ENCODE measurements around the gene NEURL1B.

The NEURL1B gene

DNA sequence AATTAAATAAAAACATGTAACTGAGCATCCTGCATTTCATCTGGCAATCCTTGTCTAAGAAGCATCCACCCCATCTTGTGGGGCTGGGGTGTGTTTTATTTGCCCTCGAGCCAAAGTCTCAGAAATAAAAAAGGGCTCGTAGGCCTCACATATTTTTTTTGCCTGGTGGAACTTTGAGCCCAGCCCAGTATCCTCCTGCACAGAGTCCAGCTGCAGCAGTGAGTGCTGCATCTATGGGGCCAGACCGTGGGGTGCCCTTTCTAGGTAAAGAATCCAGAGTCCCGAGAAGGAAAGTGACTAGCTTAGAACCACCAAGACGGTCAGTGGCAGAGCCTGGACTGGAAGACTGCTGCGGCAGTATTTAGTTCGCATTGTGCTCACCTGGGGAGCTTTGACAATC lies 33.1 kb downstream of the NEURL1B start:
- Histone ChIP-seq H3K4me1 (ENCODE audit: control insufficient read depth, insufficient read depth, low read length) (no peaks in the 10 kb centered on the region), H3K27ac (ENCODE audit: extremely low read depth, low read depth, low read length) (no peak overlapping the region), H3K9me3 (ENCODE audit: control insufficient read depth, insufficient read depth, low read depth, low read length) (no peaks in the 10 kb centered on the region), H3K36me3 (ENCODE audit: control insufficient read depth in 2 of 2, insufficient read depth in 1 of 2, low read length in 2 of 2) (no peaks in the 10 kb centered on the region), H3K4me3 (ENCODE audit: low read depth, low read length) (no peak overlapping the region)
- ChIA-PET POLR2A (no interaction called here), CTCF (no interaction called here)
- TF ChIP-seq, protein P1, sequence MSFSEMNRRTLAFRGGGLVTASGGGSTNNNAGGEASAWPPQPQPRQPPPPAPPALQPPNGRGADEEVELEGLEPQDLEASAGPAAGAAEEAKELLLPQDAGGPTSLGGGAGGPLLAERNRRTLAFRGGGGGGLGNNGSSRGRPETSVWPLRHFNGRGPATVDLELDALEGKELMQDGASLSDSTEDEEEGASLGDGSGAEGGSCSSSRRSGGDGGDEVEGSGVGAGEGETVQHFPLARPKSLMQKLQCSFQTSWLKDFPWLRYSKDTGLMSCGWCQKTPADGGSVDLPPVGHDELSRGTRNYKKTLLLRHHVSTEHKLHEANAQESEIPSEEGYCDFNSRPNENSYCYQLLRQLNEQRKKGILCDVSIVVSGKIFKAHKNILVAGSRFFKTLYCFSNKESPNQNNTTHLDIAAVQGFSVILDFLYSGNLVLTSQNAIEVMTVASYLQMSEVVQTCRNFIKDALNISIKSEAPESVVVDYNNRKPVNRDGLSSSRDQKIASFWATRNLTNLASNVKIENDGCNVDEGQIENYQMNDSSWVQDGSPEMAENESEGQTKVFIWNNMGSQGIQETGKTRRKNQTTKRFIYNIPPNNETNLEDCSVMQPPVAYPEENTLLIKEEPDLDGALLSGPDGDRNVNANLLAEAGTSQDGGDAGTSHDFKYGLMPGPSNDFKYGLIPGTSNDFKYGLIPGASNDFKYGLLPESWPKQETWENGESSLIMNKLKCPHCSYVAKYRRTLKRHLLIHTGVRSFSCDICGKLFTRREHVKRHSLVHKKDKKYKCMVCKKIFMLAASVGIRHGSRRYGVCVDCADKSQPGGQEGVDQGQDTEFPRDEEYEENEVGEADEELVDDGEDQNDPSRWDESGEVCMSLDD (tag by site-specific recombination; IDR thresholded peaks at IDR 0.05), result no peak
- TF ChIP-seq GLIS2 (tag by site-specific recombination; IDR thresholded peaks at IDR 0.05), result no peak
- TF ChIP-seq YY1 (tag by site-specific recombination; IDR thresholded peaks at IDR 0.05), result no peak
- no peak for TF ChIP-seq ZEB2 (tag by site-specific recombination; IDR thresholded peaks at IDR 0.05)
- no peak for TF ChIP-seq ZNF621 (tag by site-specific recombination; IDR thresholded peaks at IDR 0.05)
- TF ChIP-seq ZNF521 (tag by site-specific recombination; IDR thresholded peaks at IDR 0.05), result no peak
- TF ChIP-seq ZNF223 (tag by site-specific recombination; IDR thresholded peaks at IDR 0.05), result no peak
- TF ChIP-seq, protein P2, sequence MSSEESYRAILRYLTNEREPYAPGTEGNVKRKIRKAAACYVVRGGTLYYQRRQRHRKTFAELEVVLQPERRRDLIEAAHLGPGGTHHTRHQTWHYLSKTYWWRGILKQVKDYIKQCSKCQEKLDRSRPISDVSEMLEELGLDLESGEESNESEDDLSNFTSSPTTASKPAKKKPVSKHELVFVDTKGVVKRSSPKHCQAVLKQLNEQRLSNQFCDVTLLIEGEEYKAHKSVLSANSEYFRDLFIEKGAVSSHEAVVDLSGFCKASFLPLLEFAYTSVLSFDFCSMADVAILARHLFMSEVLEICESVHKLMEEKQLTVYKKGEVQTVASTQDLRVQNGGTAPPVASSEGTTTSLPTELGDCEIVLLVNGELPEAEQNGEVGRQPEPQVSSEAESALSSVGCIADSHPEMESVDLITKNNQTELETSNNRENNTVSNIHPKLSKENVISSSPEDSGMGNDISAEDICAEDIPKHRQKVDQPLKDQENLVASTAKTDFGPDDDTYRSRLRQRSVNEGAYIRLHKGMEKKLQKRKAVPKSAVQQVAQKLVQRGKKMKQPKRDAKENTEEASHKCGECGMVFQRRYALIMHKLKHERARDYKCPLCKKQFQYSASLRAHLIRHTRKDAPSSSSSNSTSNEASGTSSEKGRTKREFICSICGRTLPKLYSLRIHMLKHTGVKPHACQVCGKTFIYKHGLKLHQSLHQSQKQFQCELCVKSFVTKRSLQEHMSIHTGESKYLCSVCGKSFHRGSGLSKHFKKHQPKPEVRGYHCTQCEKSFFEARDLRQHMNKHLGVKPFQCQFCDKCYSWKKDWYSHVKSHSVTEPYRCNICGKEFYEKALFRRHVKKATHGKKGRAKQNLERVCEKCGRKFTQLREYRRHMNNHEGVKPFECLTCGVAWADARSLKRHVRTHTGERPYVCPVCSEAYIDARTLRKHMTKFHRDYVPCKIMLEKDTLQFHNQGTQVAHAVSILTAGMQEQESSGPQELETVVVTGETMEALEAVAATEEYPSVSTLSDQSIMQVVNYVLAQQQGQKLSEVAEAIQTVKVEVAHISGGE (tag by site-specific recombination; conservative IDR thresholded peaks at IDR 0.05; ENCODE audit: low read depth), result no peak
- no peak for TF ChIP-seq ZBTB1 (tag by site-specific recombination; IDR thresholded peaks at IDR 0.05)
- TF ChIP-seq SP2 (tag by site-specific recombination; IDR thresholded peaks at IDR 0.05), result no peak
- TF ChIP-seq ZNF341 (tag by site-specific recombination; IDR thresholded peaks at IDR 0.05; ENCODE audit: low read depth), result no peak
- TF ChIP-seq KLF16 (tag by site-specific recombination; IDR thresholded peaks at IDR 0.05), result no peak
- no peak for TF ChIP-seq YY2 (tag by site-specific recombination; IDR thresholded peaks at IDR 0.05)
- TF ChIP-seq ZNF366 (tag by site-specific recombination; conservative IDR thresholded peaks at IDR 0.05), result no peak
- no peak for TF ChIP-seq ZFHX2 (tag by site-specific recombination; conservative IDR thresholded peaks at IDR 0.05)
- TF ChIP-seq, protein P3, sequence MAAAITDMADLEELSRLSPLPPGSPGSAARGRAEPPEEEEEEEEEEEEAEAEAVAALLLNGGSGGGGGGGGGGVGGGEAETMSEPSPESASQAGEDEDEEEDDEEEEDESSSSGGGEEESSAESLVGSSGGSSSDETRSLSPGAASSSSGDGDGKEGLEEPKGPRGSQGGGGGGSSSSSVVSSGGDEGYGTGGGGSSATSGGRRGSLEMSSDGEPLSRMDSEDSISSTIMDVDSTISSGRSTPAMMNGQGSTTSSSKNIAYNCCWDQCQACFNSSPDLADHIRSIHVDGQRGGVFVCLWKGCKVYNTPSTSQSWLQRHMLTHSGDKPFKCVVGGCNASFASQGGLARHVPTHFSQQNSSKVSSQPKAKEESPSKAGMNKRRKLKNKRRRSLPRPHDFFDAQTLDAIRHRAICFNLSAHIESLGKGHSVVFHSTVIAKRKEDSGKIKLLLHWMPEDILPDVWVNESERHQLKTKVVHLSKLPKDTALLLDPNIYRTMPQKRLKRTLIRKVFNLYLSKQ (tag by site-specific recombination; IDR thresholded peaks at IDR 0.05; ENCODE audit: borderline replicate concordance), result no peak
- no peak for TF ChIP-seq ZNF670 (tag by site-specific recombination; IDR thresholded peaks at IDR 0.05; ENCODE audit: low read depth)
- TF ChIP-seq ZBTB17 (tag by site-specific recombination; IDR thresholded peaks at IDR 0.05), result no peak
- TF ChIP-seq RBAK (tag by site-specific recombination; IDR thresholded peaks at IDR 0.05), result no peak

DNA sequence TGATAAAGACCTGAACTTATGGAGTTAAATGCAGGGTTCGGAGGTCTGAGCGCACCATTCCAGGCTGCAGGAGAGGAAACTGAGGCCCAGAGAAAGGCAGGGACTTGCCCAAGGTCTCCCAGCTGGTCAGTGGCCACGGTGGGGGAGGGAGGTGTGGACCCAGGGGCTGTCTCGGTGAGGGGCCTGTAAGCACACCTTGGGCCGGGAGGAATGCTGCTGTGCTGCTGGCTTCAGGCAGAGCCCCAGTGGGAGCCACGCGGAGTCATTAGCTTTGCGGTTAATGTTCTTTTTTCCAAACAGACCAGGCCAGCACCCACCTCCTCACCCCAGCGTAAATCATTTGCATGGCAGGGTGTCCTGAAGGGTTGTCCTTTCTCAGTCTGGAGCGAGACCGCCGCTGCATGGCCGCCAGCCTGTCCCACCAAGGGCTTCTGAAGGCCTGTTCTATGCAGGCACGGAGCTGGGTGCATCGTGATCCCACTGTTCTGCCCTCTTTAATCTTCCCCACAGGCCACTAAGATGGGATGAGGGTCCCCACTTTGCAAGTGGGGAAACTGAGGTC lies 35.9 kb downstream of the NEURL1B start:
- no peaks in the 10 kb centered on the region for H3K9me3 ChIP-seq (ENCODE audit: control insufficient read depth, insufficient read depth, low read depth, low read length)
- ChIA-PET CTCF (no interaction called here), POLR2A (interaction anchor here (0.5 to 0.6 kb wide), 2 partner anchors 13 to 18 kb away, joined by 3 to 6 read pairs; no protein-coding TSS in a partner anchor)
- no peaks in the 10 kb centered on the region for H3K4me1 ChIP-seq (ENCODE audit: control insufficient read depth, insufficient read depth, low read length)
- no peak overlapping the region for H3K27ac ChIP-seq (ENCODE audit: extremely low read depth, low read depth, low read length)
- H3K36me3 ChIP-seq (ENCODE audit: control insufficient read depth in 2 of 2, insufficient read depth in 1 of 2, low read length in 2 of 2), result no peaks in the 10 kb centered on the region
- H3K4me3 ChIP-seq (ENCODE audit: low read depth, low read length), result no peak overlapping the region
- TF ChIP-seq ZNF791 (tag by site-specific recombination; IDR thresholded peaks at IDR 0.05) (no peak), ZNF48 (tag by site-specific recombination; IDR thresholded peaks at IDR 0.05) (no peak), ZIC2 (tag by site-specific recombination; IDR thresholded peaks at IDR 0.05) (peak; percentile 94), ZNF155 (tag by site-specific recombination; IDR thresholded peaks at IDR 0.05) (no peak), ZNF248 (tag by site-specific recombination; IDR thresholded peaks at IDR 0.05) (no peak), ZNF239 (tag by site-specific recombination; IDR thresholded peaks at IDR 0.05) (no peak), GLIS1 (tag by site-specific recombination; IDR thresholded peaks at IDR 0.05) (0 out of 2 replicates have a peak, but pooled peaks have one; percentile 14), ZFHX2 (tag by site-specific recombination; conservative IDR thresholded peaks at IDR 0.05) (no peak), ZNF423 (tag by site-specific recombination; IDR thresholded peaks at IDR 0.05) (0 out of 2 replicates have a peak, but pooled peaks have one; percentile 40), ZNF777 (tag by site-specific recombination; IDR thresholded peaks at IDR 0.05; ENCODE audit: borderline replicate concordance) (no peak)
- TF ChIP-seq, protein P4, sequence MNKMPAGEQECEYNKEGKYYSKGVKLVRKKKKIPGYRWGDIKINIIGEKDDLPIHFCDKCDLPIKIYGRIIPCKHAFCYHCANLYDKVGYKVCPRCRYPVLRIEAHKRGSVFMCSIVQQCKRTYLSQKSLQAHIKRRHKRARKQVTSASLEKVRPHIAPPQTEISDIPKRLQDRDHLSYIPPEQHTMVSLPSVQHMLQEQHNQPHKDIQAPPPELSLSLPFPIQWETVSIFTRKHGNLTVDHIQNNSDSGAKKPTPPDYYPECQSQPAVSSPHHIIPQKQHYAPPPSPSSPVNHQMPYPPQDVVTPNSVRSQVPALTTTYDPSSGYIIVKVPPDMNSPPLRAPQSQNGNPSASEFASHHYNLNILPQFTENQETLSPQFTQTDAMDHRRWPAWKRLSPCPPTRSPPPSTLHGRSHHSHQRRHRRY (tag by site-specific recombination; IDR thresholded peaks at IDR 0.05), result no peak
